Tibial artery (tissue), 4 donors: ENCODE measurements around the gene GPR155.
"Not testable (repeated sequence)": the region's sequence is repeated elsewhere in the genome, so short reads cannot be mapped to it uniquely, and the experiment has no call there.

ENCODE experiments used
- DNase-seq, 2 donors: peaks; one replicate each; pipeline ENCODE4 v3.0.0-alpha.2; 2019
- H3K27ac ChIP-seq, 2 donors: fragments of 200-600 bp; sonication (generic) in 1 of 2; 1 replicate in 1 of 2; 2 replicates in 1 of 2; pipeline ENCODE4 v1.5.1; 2018 to 2019; ENCODE audit warnings: mild to moderate bottlenecking in 1 of 2
- H3K27me3 ChIP-seq, 2 donors: fragments of 200-600 bp; sonication (generic) in 1 of 2; one replicate each; pipeline versions ENCODE4 v1.5.1 to v1.6.0; 2016 to 2019
- H3K36me3 ChIP-seq, 3 donors: fragments of 200-600 bp; sonication (generic) in 2 of 3; one replicate each; pipeline ENCODE4 v1.5.1; 2016 to 2019; ENCODE audit warnings: mild to moderate bottlenecking in 2 of 3
- H3K4me1 ChIP-seq, 4 donors: fragments of 200-600 bp; sonication (generic) in 2 of 4; 1 replicate in 3 of 4; 2 replicates in 1 of 4; pipeline ENCODE4 v1.5.1; 2016 to 2019
- H3K4me3 ChIP-seq, 2 donors: fragments of 200-600 bp; sonication (generic) in 1 of 2; 1 replicate in 1 of 2; 2 replicates in 1 of 2; pipeline ENCODE4 v1.5.1; 2018 to 2019; ENCODE audit warnings: mild to moderate bottlenecking in 2 of 2
- H3K9me3 ChIP-seq, 3 donors: fragments of 200-600 bp; sonication (generic) in 1 of 3; one replicate each; pipeline ENCODE4 v1.5.1; 2016 to 2019
- CTCF ChIP-seq, 2 experiments: fragments of 200-600 bp in 1 of 2; fragments of 450-650 bp in 1 of 2; IDR thresholded peaks; one replicate each; pipeline ENCODE4 v1.5.1; 2017 to 2019; ENCODE audit warnings: antibody characterized with exemption in 2 of 2, mild to moderate bottlenecking in 1 of 2, moderate library complexity in 1 of 2
- intact Hi-C: fragments of 100-400 bp; cut with DNase I; formaldehyde crosslinking; loops from one replicate; pipeline ENCODE4 v1.15.0; 2023; ENCODE audit warnings: low total_unique reads

The GPR155 gene

GRCh38 chr2:174490051-174490450 is 3.2 kb upstream of the GPR155 start:
- no peaks in the 10 kb centered on the region for H3K27me3 ChIP-seq
- TF ChIP-seq CTCF (IDR thresholded peaks at IDR 0.05) = no peak
- H3K9me3 ChIP-seq = no peaks in the 10 kb centered on the region
- DNase-seq = no peak
- intact Hi-C loops = no loop called here
- H3K4me3 ChIP-seq = no peak overlapping the region
- no peaks in the 10 kb centered on the region for H3K36me3 ChIP-seq
- H3K27ac ChIP-seq = no peak overlapping the region
- H3K4me1 ChIP-seq = peaks cover 0 to 5% (median 0%) of the 10 kb centered on the region in 4 donors

GRCh38 chr2:174489520-174489919 is 2.7 kb upstream of the GPR155 start:
- H3K27me3 ChIP-seq, H3K4me3 ChIP-seq, H3K36me3 ChIP-seq, H3K27ac ChIP-seq, H3K9me3 ChIP-seq, DNase-seq: not testable (repeated sequence)
- H3K4me1 ChIP-seq = peaks cover 0 to 10% (median 1%) of the 10 kb centered on the region in 4 donors
- intact Hi-C loops = loop anchor here (5.0 kb wide), 1 partner anchor 193 kb away; no protein-coding TSS in a partner anchor

- DNase-seq = no peak
- no peaks in the 10 kb centered on the region for H3K9me3 ChIP-seq
- no peaks in the 10 kb centered on the region for H3K36me3 ChIP-seq
- peak overlapping the region; percentile 76 to 83 for H3K27ac ChIP-seq
- no peaks in the 10 kb centered on the region for H3K27me3 ChIP-seq
- TF ChIP-seq CTCF (IDR thresholded peaks at IDR 0.05) = no peak
- intact Hi-C loops = loop anchor here (5.0 kb wide), 1 partner anchor 195 kb away; no protein-coding TSS in a partner anchor
- peaks cover 0 to 15% (median 1%) of the 10 kb centered on the region in 4 donors for H3K4me1 ChIP-seq
- H3K4me3 ChIP-seq = peak overlapping the region; percentile 93
Measured at GRCh38 chr2:174487820-174488162, 962 bp upstream of the GPR155 start.

GRCh38 chr2:174487108-174487819 is 435 bp upstream of the GPR155 start:
- peaks cover 0 to 15% (median 1%) of the 10 kb centered on the region in 4 donors for H3K4me1 ChIP-seq
- DNase-seq = peak; percentile 99 to 100
- H3K4me3 ChIP-seq = peak overlapping the region; percentile 93
- no peaks in the 10 kb centered on the region for H3K27me3 ChIP-seq
- TF ChIP-seq CTCF (IDR thresholded peaks at IDR 0.05) = no peak
- peaks cover 0 to under 1% (median 0%) of the 10 kb centered on the region in 3 donors for H3K36me3 ChIP-seq
- H3K9me3 ChIP-seq = no peaks in the 10 kb centered on the region
- H3K27ac ChIP-seq = peak overlapping the region; percentile 78 to 83
- intact Hi-C loops = loop anchor here (5.0 kb wide), 1 partner anchor 195 kb away; no protein-coding TSS in a partner anchor

GRCh38 chr2:174485788-174486562 is 854 bp downstream of the GPR155 start:
- H3K4me3 ChIP-seq = peak overlapping the region; percentile 93
- H3K27ac ChIP-seq = peak overlapping the region; percentile 78 to 83
- TF ChIP-seq CTCF (IDR thresholded peaks at IDR 0.05) = no peak
- H3K27me3 ChIP-seq = no peaks in the 10 kb centered on the region
- peaks cover 0 to 9% (median 0%) of the 10 kb centered on the region in 3 donors for H3K36me3 ChIP-seq
- no peak for DNase-seq
- intact Hi-C loops = loop anchor here (5.0 kb wide), 1 partner anchor 196 kb away; no protein-coding TSS in a partner anchor
- peaks cover 0 to 15% (median 1%) of the 10 kb centered on the region in 4 donors for H3K4me1 ChIP-seq
- no peaks in the 10 kb centered on the region for H3K9me3 ChIP-seq

- not testable (repeated sequence) for H3K36me3 ChIP-seq, H3K9me3 ChIP-seq, DNase-seq, H3K27me3 ChIP-seq
- Histone ChIP-seq H3K27ac (peak overlapping the region in 1 of 2 donors; percentile 13), H3K4me1 (peaks cover 0 to 15% (median 1%) of the 10 kb centered on the region in 4 donors), H3K4me3 (peak overlapping the region; percentile 93)
- intact Hi-C loops = loop anchor here (5.0 kb wide), 1 partner anchor 197 kb away; no protein-coding TSS in a partner anchor
Measured at GRCh38 chr2:174485045-174485444, 1.8 kb downstream of the GPR155 start.
